ENCODE data around the gene PLET1. TPM values are rescaled to one million over a fixed set of nuclear protein-coding genes. Genes with fewer than 3 reads are reported as not detected.

Gene PLET1
- total and polyA plus RNA-seq, 2 donors (not counting 1 experiment from before 2014, with no cell fraction given): not detected

- Histone ChIP-seq H3K9ac (ENCODE audit: low read length) (no peak overlapping the region), H2AFZ (ENCODE audit: insufficient read depth, low read depth, low read length, poor library complexity, severe bottlenecking) (no peak overlapping the region), H3K27me3 (replicated peaks in 1 of 4; ENCODE audit: control extremely low read depth in 1 of 4, control insufficient read depth in 3 of 4, insufficient read depth in 4 of 4, low read length in 3 of 4) (no peaks in the 10 kb centered on the region), H3K4me1 (ENCODE audit: control insufficient read depth in 2 of 2, insufficient read depth in 2 of 2, low read length in 2 of 2) (peaks cover 10 to 24% of the 10 kb centered on the region in 2 donors), H3K4me2 (replicated peaks; ENCODE audit: low read depth, low read length, poor library complexity, severe bottlenecking) (no peak overlapping the region), H3K79me2 (ENCODE audit: control insufficient read depth, insufficient read depth, low read length) (peaks cover 18% of the 10 kb centered on the region), H3K9me3 (ENCODE audit: control extremely low read depth in 1 of 3, control insufficient read depth in 2 of 3, insufficient read depth in 1 of 3, low read length in 2 of 3) (peaks cover 0 to 3% (median 0%) of the 10 kb centered on the region in 3 donors), H3K27ac (ENCODE audit: low read length in 2 of 2) (no peak overlapping the region), H3K4me3 (ENCODE audit: control extremely low read depth in 1 of 5, extremely low read depth in 1 of 5, insufficient read depth in 1 of 5, low read depth in 2 of 5, low read length in 4 of 5) (no peak overlapping the region), H3K36me3 (replicated peaks in 1 of 2; ENCODE audit: control extremely low read depth in 1 of 2, control insufficient read depth in 1 of 2, extremely low read depth in 1 of 2, insufficient read depth in 2 of 2, low read length in 1 of 2) (peaks cover 0 to 3% of the 10 kb centered on the region in 2 experiments), H4K20me1 (ENCODE audit: control insufficient read depth, insufficient read depth, low read length, poor library complexity, severe bottlenecking) (no peaks in the 10 kb centered on the region)
- POLR2A ChIA-PET: no interaction called here
- TF ChIP-seq CTCF (IDR thresholded peaks at IDR 0.05): no peak
- no peak for TF ChIP-seq EZH2 (IDR thresholded peaks at IDR 0.05; ENCODE audit: borderline replicate concordance, insufficient read depth, low read depth, low read length, poor library complexity, severe bottlenecking)
- WGBS (ENCODE audit: insufficient coverage): 100% methylated on average over 1 of the region's 5 CpGs
- DNase-seq: no peak
- peaks cover 26% of the 10 kb centered on the region for H3K4me1 Mint-ChIP-seq
- CTCF ChIA-PET: interaction anchor here (0.6 to 20.4 kb wide), 4 partner anchors 56 to 1577 kb away, joined by 3 to 471 read pairs (median 5); no protein-coding TSS in a partner anchor
- H3K27ac Mint-ChIP-seq: no peak overlapping the region
- ATAC-seq (ENCODE audit: low read depth): no peak
- H3K9me3 Mint-ChIP-seq (ENCODE audit: insufficient read depth): no peaks in the 10 kb centered on the region
- no peaks in the 10 kb centered on the region for H3K27me3 Mint-ChIP-seq
- no peak overlapping the region for H3K4me3 Mint-ChIP-seq
- intact Hi-C loops (cut with micrococcal nuclease): loop anchor here (10.0 kb wide), 1 partner anchor 1789 kb away; no protein-coding TSS in a partner anchor
These were observed 36.7 kb downstream of the PLET1 start for GRCh38 chr11:112223754-112224532.

GRCh38 chr11:112223121-112223520, 37.5 kb downstream of the PLET1 start:
- Histone ChIP-seq H3K4me2 (replicated peaks; ENCODE audit: low read depth, low read length, poor library complexity, severe bottlenecking) (no peak overlapping the region), H2AFZ (ENCODE audit: insufficient read depth, low read depth, low read length, poor library complexity, severe bottlenecking) (no peak overlapping the region), H3K9me3 (ENCODE audit: control extremely low read depth in 1 of 3, control insufficient read depth in 2 of 3, insufficient read depth in 1 of 3, low read length in 2 of 3) (peaks cover 0 to 3% (median 0%) of the 10 kb centered on the region in 3 donors), H3K4me3 (ENCODE audit: control extremely low read depth in 1 of 5, extremely low read depth in 1 of 5, insufficient read depth in 1 of 5, low read depth in 2 of 5, low read length in 4 of 5) (no peak overlapping the region), H3K4me1 (ENCODE audit: control insufficient read depth in 2 of 2, insufficient read depth in 2 of 2, low read length in 2 of 2) (peaks cover 10 to 24% of the 10 kb centered on the region in 2 donors), H3K36me3 (replicated peaks in 1 of 2; ENCODE audit: control extremely low read depth in 1 of 2, control insufficient read depth in 1 of 2, extremely low read depth in 1 of 2, insufficient read depth in 2 of 2, low read length in 1 of 2) (no peaks in the 10 kb centered on the region), H3K27ac (ENCODE audit: low read length in 2 of 2) (no peak overlapping the region), H3K9ac (ENCODE audit: low read length) (no peak overlapping the region), H3K79me2 (ENCODE audit: control insufficient read depth, insufficient read depth, low read length) (peaks cover 16% of the 10 kb centered on the region), H4K20me1 (ENCODE audit: control insufficient read depth, insufficient read depth, low read length, poor library complexity, severe bottlenecking) (no peaks in the 10 kb centered on the region), H3K27me3 (replicated peaks in 1 of 4; ENCODE audit: control extremely low read depth in 1 of 4, control insufficient read depth in 3 of 4, insufficient read depth in 4 of 4, low read length in 3 of 4) (no peaks in the 10 kb centered on the region)
- TF ChIP-seq EZH2 (IDR thresholded peaks at IDR 0.05; ENCODE audit: borderline replicate concordance, insufficient read depth, low read depth, low read length, poor library complexity, severe bottlenecking) (no peak), CTCF (IDR thresholded peaks at IDR 0.05) (no peak)
- intact Hi-C loops (cut with micrococcal nuclease): loop anchor here (10.0 kb wide), 1 partner anchor 1788 kb away; no protein-coding TSS in a partner anchor
- Mint-ChIP-seq H3K27me3 (no peaks in the 10 kb centered on the region), H3K9me3 (ENCODE audit: insufficient read depth) (no peaks in the 10 kb centered on the region), H3K4me3 (no peak overlapping the region), H3K27ac (no peak overlapping the region), H3K4me1 (peaks cover 24% of the 10 kb centered on the region)
- WGBS (ENCODE audit: insufficient coverage): no CpG with 5 or more reads among the region's 1 CpG
- ATAC-seq (ENCODE audit: low read depth) (no peak), DNase-seq (no peak)
- POLR2A ChIA-PET: no interaction called here
- CTCF ChIA-PET: interaction anchor here (0.9 to 20.4 kb wide), 3 partner anchors 57 to 1564 kb away, joined by 3 to 471 read pairs (median 7); no protein-coding TSS in a partner anchor

Measured in B cell (primary cell).